ENCODE results near the gene KRTAP1-4. TPM values are rescaled to one million over a fixed set of nuclear protein-coding genes. Genes with fewer than 3 reads are reported as not detected.

KRTAP1-4 gene
- total RNA-seq, 1 donor from 2014 or later, result not detected

- no peaks in the 10 kb centered on the region for H3K4me1 ChIP-seq
- ATAC-seq (no peak), DNase-seq (no peak)
- H3K36me3 ChIP-seq, result no peaks in the 10 kb centered on the region
- no peak within 1 kb of the TSS for H3K4me3 ChIP-seq
- H3K27ac ChIP-seq, result no peak within 1 kb of the TSS
- intact Hi-C loops (cut with DNase I), result no loop called here
- no peaks in the 10 kb centered on the region for H3K9me3 ChIP-seq
- no peaks in the 10 kb centered on the region for H3K27me3 ChIP-seq (ENCODE audit: low read depth)
- TF ChIP-seq CTCF (IDR thresholded peaks at IDR 0.05), result no peak
Observed at GRCh38 chr17:40984226-40984625, 45.8 kb downstream of the KRTAP1-4 start, which contains the start of gene KRT40. TSS of gene KRT40 (minus strand) at chr17:40984326. CDS start at chr17:40984273, 53 bp downstream.

GRCh38 chr17:40981115-40981514, 48.9 kb downstream of the KRTAP1-4 start:
- no peaks in the 10 kb centered on the region for H3K36me3 ChIP-seq
- ATAC-seq, result no peak

GRCh38 chr17:40980596-40980995, 49.4 kb downstream of the KRTAP1-4 start:
- no peak overlapping the region for H3K4me3 ChIP-seq
- H3K9me3 ChIP-seq, result no peaks in the 10 kb centered on the region
- H3K27me3 ChIP-seq (ENCODE audit: low read depth), result peaks cover 7% of the 10 kb centered on the region
- no peak overlapping the region for H3K27ac ChIP-seq
- DNase-seq (no peak), ATAC-seq (no peak)
- no peaks in the 10 kb centered on the region for H3K4me1 ChIP-seq
- no peaks in the 10 kb centered on the region for H3K36me3 ChIP-seq
- no peak for TF ChIP-seq CTCF (IDR thresholded peaks at IDR 0.05)
- intact Hi-C loops (cut with DNase I), result no loop called here

More at GRCh38 chr17:40981115-40981514, 48.9 kb downstream of the KRTAP1-4 start:
- intact Hi-C loops (cut with DNase I), result no loop called here
- Histone ChIP-seq H3K4me1 (no peaks in the 10 kb centered on the region), H3K27ac (no peak overlapping the region), H3K4me3 (no peak overlapping the region), H3K27me3 (ENCODE audit: low read depth) (peaks cover 7% of the 10 kb centered on the region), H3K9me3 (no peaks in the 10 kb centered on the region)
- DNase-seq, result no peak
- no peak for TF ChIP-seq CTCF (IDR thresholded peaks at IDR 0.05)

GRCh38 chr17:40980117-40980516, 49.9 kb downstream of the KRTAP1-4 start:
- intact Hi-C loops (cut with DNase I), result no loop called here
- TF ChIP-seq CTCF (IDR thresholded peaks at IDR 0.05), result no peak
- ATAC-seq, result no peak

More at GRCh38 chr17:40980117-40980516, 49.9 kb downstream of the KRTAP1-4 start:
- Histone ChIP-seq H3K27ac (no peak overlapping the region), H3K4me1 (no peaks in the 10 kb centered on the region), H3K4me3 (no peak overlapping the region), H3K9me3 (no peaks in the 10 kb centered on the region), H3K36me3 (no peaks in the 10 kb centered on the region), H3K27me3 (ENCODE audit: low read depth) (peaks cover 7% of the 10 kb centered on the region)
- DNase-seq, result no peak

Other genes with a start within 250 kb of the KRTAP1-4 start
- not detected for gene KRT27, start 247.6 kb downstream of the KRTAP1-4 start, total RNA-seq
- gene KRT28, start 230.2 kb downstream of the KRTAP1-4 start, total RNA-seq, result not detected
- gene KRT10, start 207.6 kb downstream of the KRTAP1-4 start, total RNA-seq, result 31.7 TPM
- not detected for gene KRT12, start 163.0 kb downstream of the KRTAP1-4 start, total RNA-seq
- gene KRT20, start 145.0 kb downstream of the KRTAP1-4 start, total RNA-seq, result not detected
- 1.9 TPM for gene KRT23, start 92.5 kb downstream of the KRTAP1-4 start, total RNA-seq
- gene KRT39, start 63.2 kb downstream of the KRTAP1-4 start, total RNA-seq, result 0.59 TPM
- gene KRT40, start 45.9 kb downstream of the KRTAP1-4 start, total RNA-seq, result 0.27 TPM
- gene KRTAP3-3, start 36.0 kb downstream of the KRTAP1-4 start, total RNA-seq, result not detected
- gene KRTAP3-2, start 30.3 kb downstream of the KRTAP1-4 start, total RNA-seq, result not detected
- not detected for gene KRTAP3-1, start 21.1 kb downstream of the KRTAP1-4 start, total RNA-seq
- gene KRTAP1-5, start 3.0 kb downstream of the KRTAP1-4 start, total RNA-seq, result not detected
- not detected for gene KRTAP1-3, start 4.7 kb upstream of the KRTAP1-4 start, total RNA-seq
- not detected for gene KRTAP1-1, start 11.3 kb upstream of the KRTAP1-4 start, total RNA-seq
- gene KRTAP2-1, start 17.1 kb upstream of the KRTAP1-4 start, total RNA-seq, result not detected
- gene KRTAP2-2, start 25.0 kb upstream of the KRTAP1-4 start, total RNA-seq, result not detected
- not detected for gene KRTAP2-3, start 29.9 kb upstream of the KRTAP1-4 start, total RNA-seq
- gene KRTAP2-4, start 35.7 kb upstream of the KRTAP1-4 start, total RNA-seq, result not detected
- not detected for gene KRTAP4-7, start 54.0 kb upstream of the KRTAP1-4 start, total RNA-seq
- not detected for gene KRTAP4-8, start 67.9 kb upstream of the KRTAP1-4 start, total RNA-seq
- gene KRTAP4-16, start 72.0 kb upstream of the KRTAP1-4 start, total RNA-seq, result not detected
- not detected for gene KRTAP4-9, start 75.2 kb upstream of the KRTAP1-4 start, total RNA-seq
- not detected for gene KRTAP4-11, start 88.2 kb upstream of the KRTAP1-4 start, total RNA-seq
- not detected for gene KRTAP4-12, start 94.0 kb upstream of the KRTAP1-4 start, total RNA-seq
- gene KRTAP4-6, start 110.3 kb upstream of the KRTAP1-4 start, total RNA-seq, result not detected
- not detected for gene KRTAP4-5, start 119.6 kb upstream of the KRTAP1-4 start, total RNA-seq
- not detected for gene KRTAP4-4, start 130.6 kb upstream of the KRTAP1-4 start, total RNA-seq
- gene KRTAP4-3, start 138.0 kb upstream of the KRTAP1-4 start, total RNA-seq, result not detected
- gene KRTAP4-2, start 148.0 kb upstream of the KRTAP1-4 start, total RNA-seq, result not detected
- gene KRTAP4-1, start 154.7 kb upstream of the KRTAP1-4 start, total RNA-seq, result not detected
- not detected for gene KRTAP9-1, start 159.7 kb upstream of the KRTAP1-4 start, total RNA-seq
- gene KRTAP9-2, start 196.5 kb upstream of the KRTAP1-4 start, total RNA-seq, result not detected
- gene KRTAP9-3, start 202.3 kb upstream of the KRTAP1-4 start, total RNA-seq, result not detected
- not detected for gene KRTAP9-8, start 207.8 kb upstream of the KRTAP1-4 start, total RNA-seq
- not detected for gene KRTAP9-4, start 219.5 kb upstream of the KRTAP1-4 start, total RNA-seq
- gene KRTAP9-9, start 225.2 kb upstream of the KRTAP1-4 start, total RNA-seq, result not detected
- not detected for gene KRTAP9-6, start 235.2 kb upstream of the KRTAP1-4 start, total RNA-seq
- gene KRTAP9-7, start 245.5 kb upstream of the KRTAP1-4 start, total RNA-seq, result not detected